Panc1 (cell line): ENCODE results near the gene SPTBN4. TPM values are rescaled to one million over a fixed set of nuclear protein-coding genes. Genes with fewer than 3 reads are reported as not detected.

ENCODE experiments used
- ATAC-seq: fragments of 200-7000 bp; cut with Tn5 transposase; 2 replicates; pipeline ENCODE4 v1.9.1; 2020; ENCODE audit warnings: mild to moderate bottlenecking, moderate library complexity
- BruUV-seq: library from RNA; stranded (reverse); fragments of 400-500 nt; replicated peaks from 2 replicates; lab custom pipeline; 2021; lab: Mats Ljungman, UMichigan
- CTCF ChIA-PET: fragments of 300-600 bp; sonication (Branson Sonifier 250); formaldehyde crosslinking; loops from one replicate; lab custom pipeline; 2022; ENCODE audit warnings: antibody characterized with exemption; lab: Charles Lee
- POLR2A ChIA-PET: fragments of 300-600 bp; sonication (Branson Sonifier 250); formaldehyde crosslinking; loops from one replicate; lab custom pipeline; 2022; ENCODE audit warnings: antibody characterized with exemption; lab: Charles Lee
- DNase-seq: peaks from one replicate; pipeline ENCODE4 v3.0.0-alpha.2; 2010; ENCODE audit warnings: low read depth, low spot score
- H3K27ac ChIP-seq: 2 replicates; pipeline ENCODE4 v1.5.1; 2011; ENCODE audit warnings: mild to moderate bottlenecking, low read length, inconsistent platforms
- H3K27me3 ChIP-seq: fragments of 200-500 bp; sonication (Bioruptor generic); 2 replicates; pipeline ENCODE4 v1.6.0; 2014; ENCODE audit warnings: low read length, inconsistent platforms; ENCODE audit not compliant: control insufficient read depth, insufficient read depth
- H3K36me3 ChIP-seq: fragments of 200-500 bp; sonication (Bioruptor generic); 2 replicates; pipeline ENCODE4 v1.5.1; 2014; ENCODE audit warnings: inconsistent platforms, mild to moderate bottlenecking, low read length, moderate library complexity; ENCODE audit not compliant: control insufficient read depth, insufficient read depth
- H3K4me1 ChIP-seq: 2 replicates; pipeline ENCODE4 v1.5.1; 2011; ENCODE audit warnings: inconsistent platforms, mild to moderate bottlenecking, low read length, moderate library complexity; ENCODE audit not compliant: control insufficient read depth, insufficient read depth
- H3K4me3 ChIP-seq, 2 experiments: 2 replicates each; pipeline ENCODE4 v1.5.1; 2011 to 2012; ENCODE audit warnings: low read depth in 2 of 2, low read length in 2 of 2, mild to moderate bottlenecking in 2 of 2, inconsistent platforms in 1 of 2, moderate library complexity in 1 of 2
- H3K9me3 ChIP-seq: fragments of 200-500 bp; sonication (Bioruptor generic); 2 replicates; pipeline ENCODE4 v1.5.1; 2014; ENCODE audit warnings: low read depth, mild to moderate bottlenecking, inconsistent platforms, low read length, moderate library complexity; ENCODE audit not compliant: control insufficient read depth, insufficient read depth
- POLR2AphosphoS5 ChIP-seq: IDR thresholded peaks from 2 replicates; pipeline ENCODE4 v1.6.1; 2012; ENCODE audit warnings: mild to moderate bottlenecking, low read depth, low read length, moderate library complexity
- REST ChIP-seq, 2 experiments: IDR thresholded peaks; 2 replicates each; pipeline ENCODE4 v1.6.1; 2011 to 2012; ENCODE audit warnings: low read depth in 2 of 2, control low read depth in 1 of 2, low read length in 1 of 2, mild to moderate bottlenecking in 1 of 2, moderate library complexity in 1 of 2; ENCODE audit not compliant: insufficient read depth in 1 of 2
- SIN3A ChIP-seq: IDR thresholded peaks from 2 replicates; pipeline ENCODE4 v1.6.1; 2012; ENCODE audit warnings: low read depth, mild to moderate bottlenecking, low read length, moderate library complexity, borderline replicate concordance; ENCODE audit not compliant: insufficient read depth
- TCF7L2 ChIP-seq: IDR thresholded peaks from 2 replicates; pipeline ENCODE4 v1.6.1; 2011; ENCODE audit warnings: mild to moderate bottlenecking, low read depth, low read length, inconsistent platforms
- in situ Hi-C: cut with HindIII; loops from 2 replicates; pipeline ENCODE4 v1.10.0; 2016; ENCODE audit warnings: low sequenced_read_pairs, low pct_unique_long_range_greater_than_20kb
- intact Hi-C: fragments of 100-400 bp; cut with micrococcal nuclease; formaldehyde crosslinking; loops from one replicate; pipeline ENCODE4 v1.10.0; 2022; ENCODE audit not compliant: unreplicated experiment
- total RNA-seq: library from RNA; stranded (reverse); gene quantifications from one replicate; pipeline ENCODE4 v1.2.1, GENCODE V29; 2021; ENCODE audit not compliant: unreplicated experiment
- TF ChIP-seq, protein P1 (sequence below): fragments of 450-650 bp; IDR thresholded peaks from 2 replicates; pipeline ENCODE4 v1.5.1; 2017; ENCODE audit warnings: mild to moderate bottlenecking

Gene SPTBN4
- total RNA-seq, 1 experiment from 2014 or later, result 1.2 TPM

- Histone ChIP-seq H3K4me3 (no peak overlapping the region), H3K9me3 (no peaks in the 10 kb centered on the region), H3K27ac (no peak overlapping the region), H3K4me1 (peaks cover 10% of the 10 kb centered on the region), H3K27me3 (no peaks in the 10 kb centered on the region), H3K36me3 (no peaks in the 10 kb centered on the region; the same call in 1 of the 2 replicates)
- ATAC-seq (no peak), DNase-seq (no peak)
- ChIA-PET POLR2A (interaction anchor here (0.6 kb wide), 1 partner anchor 15 kb away, joined by 3 read pairs; no protein-coding TSS in a partner anchor), CTCF (no interaction called here)
- BruUV-seq, result no TSS peak
- intact Hi-C loops, result no loop called here
- in situ Hi-C loops, result no loop called here
- TF ChIP-seq, protein P1, sequence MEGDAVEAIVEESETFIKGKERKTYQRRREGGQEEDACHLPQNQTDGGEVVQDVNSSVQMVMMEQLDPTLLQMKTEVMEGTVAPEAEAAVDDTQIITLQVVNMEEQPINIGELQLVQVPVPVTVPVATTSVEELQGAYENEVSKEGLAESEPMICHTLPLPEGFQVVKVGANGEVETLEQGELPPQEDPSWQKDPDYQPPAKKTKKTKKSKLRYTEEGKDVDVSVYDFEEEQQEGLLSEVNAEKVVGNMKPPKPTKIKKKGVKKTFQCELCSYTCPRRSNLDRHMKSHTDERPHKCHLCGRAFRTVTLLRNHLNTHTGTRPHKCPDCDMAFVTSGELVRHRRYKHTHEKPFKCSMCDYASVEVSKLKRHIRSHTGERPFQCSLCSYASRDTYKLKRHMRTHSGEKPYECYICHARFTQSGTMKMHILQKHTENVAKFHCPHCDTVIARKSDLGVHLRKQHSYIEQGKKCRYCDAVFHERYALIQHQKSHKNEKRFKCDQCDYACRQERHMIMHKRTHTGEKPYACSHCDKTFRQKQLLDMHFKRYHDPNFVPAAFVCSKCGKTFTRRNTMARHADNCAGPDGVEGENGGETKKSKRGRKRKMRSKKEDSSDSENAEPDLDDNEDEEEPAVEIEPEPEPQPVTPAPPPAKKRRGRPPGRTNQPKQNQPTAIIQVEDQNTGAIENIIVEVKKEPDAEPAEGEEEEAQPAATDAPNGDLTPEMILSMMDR, result no peak
- TF ChIP-seq SIN3A (no peak), REST (IDR thresholded peaks at IDR 0.05; ENCODE audit: insufficient read depth in 1 of 2, low read depth in 2 of 2, low read length in 1 of 2) (no peak), TCF7L2 (no peak), POLR2AphosphoS5 (no peak)
Measured at GRCh38 chr19:40594255-40594654, 127.5 kb downstream of the SPTBN4 start.

- no peak for TF ChIP-seq SIN3A
- no peak for TF ChIP-seq REST (IDR thresholded peaks at IDR 0.05; ENCODE audit: insufficient read depth in 1 of 2, low read depth in 2 of 2, low read length in 1 of 2)
- no peak for TF ChIP-seq POLR2AphosphoS5
- CTCF ChIA-PET, result no interaction called here
- H3K27ac ChIP-seq, result no peak overlapping the region
- H3K9me3 ChIP-seq, result no peaks in the 10 kb centered on the region
- no peaks in the 10 kb centered on the region for H3K27me3 ChIP-seq
- H3K4me3 ChIP-seq, result peak overlapping the region in 1 of 2 experiments; percentile 20; a peak in 1 of 4 replicates
- POLR2A ChIA-PET, result interaction anchor here (0.6 kb wide), 1 partner anchor 15 kb away, joined by 3 read pairs; no protein-coding TSS in a partner anchor
- intact Hi-C loops (loop anchor here (5.0 kb wide), 1 partner anchor 47 kb away; no protein-coding TSS in a partner anchor), in situ Hi-C loops (no loop called here)
- ATAC-seq (no peak), DNase-seq (no peak)
- H3K4me1 ChIP-seq, result peaks cover 10% of the 10 kb centered on the region
- no peaks in the 10 kb centered on the region; the same call in 1 of the 2 replicates for H3K36me3 ChIP-seq
- no TSS peak for BruUV-seq
Measured at GRCh38 chr19:40594657-40595091, 127.9 kb downstream of the SPTBN4 start.
